DND-41 (cell line): ENCODE results near the gene OR6F1.

ENCODE experiments used
- ATAC-seq: fragments of 200-7000 bp; cut with Tn5 transposase; 3 replicates; pipeline ENCODE4 v1.9.1; 2021; ENCODE audit warnings: low read depth; ENCODE audit not compliant: insufficient read depth
- DNase-seq: peaks from one replicate; pipeline ENCODE4 v3.0.0-alpha.2; 2020
- H2AFZ ChIP-seq: 2 replicates; pipeline ENCODE4 v1.6.0; 2012; ENCODE audit warnings: low read depth, low read length
- H3K27ac ChIP-seq: 2 replicates; pipeline ENCODE4 v1.5.1; 2012; ENCODE audit warnings: low read length, inconsistent platforms
- H3K27me3 ChIP-seq: fragments of 200-600 bp; sonication (generic); 2 replicates; pipeline ENCODE4 v1.6.0; 2012; ENCODE audit warnings: low read length, mild to moderate bottlenecking, inconsistent platforms; ENCODE audit not compliant: insufficient read depth, poor library complexity
- H3K36me3 ChIP-seq: 2 replicates; pipeline ENCODE4 v1.5.1; 2012; ENCODE audit warnings: low read length, inconsistent platforms; ENCODE audit not compliant: insufficient read depth
- H3K4me1 ChIP-seq: 2 replicates; pipeline ENCODE4 v1.5.1; 2012; ENCODE audit warnings: mild to moderate bottlenecking, low read length; ENCODE audit not compliant: insufficient read depth
- H3K4me2 ChIP-seq: 2 replicates; pipeline ENCODE4 v1.6.0; 2012; ENCODE audit warnings: mild to moderate bottlenecking, moderate library complexity, low read length, inconsistent platforms; ENCODE audit not compliant: insufficient read depth
- H3K4me3 ChIP-seq, 2 experiments: fragments of 200-600 bp in 1 of 2; shearing (Covaris generic) in 1 of 2; 2 replicates each; pipeline ENCODE4 v1.5.1; 2012 to 2016; ENCODE audit warnings: inconsistent platforms in 2 of 2, low read length in 2 of 2, mild to moderate bottlenecking in 2 of 2, low read depth in 1 of 2, moderate library complexity in 1 of 2
- H3K79me2 ChIP-seq: 2 replicates; pipeline ENCODE4 v1.6.0; 2012; ENCODE audit warnings: low read length, inconsistent platforms; ENCODE audit not compliant: insufficient read depth
- H3K9ac ChIP-seq: 2 replicates; pipeline ENCODE4 v1.6.0; 2012; ENCODE audit warnings: low read depth, mild to moderate bottlenecking, inconsistent platforms, low read length, moderate library complexity
- H3K9me3 ChIP-seq: 2 replicates; pipeline ENCODE4 v1.5.1; 2012; ENCODE audit warnings: low read length, moderate library complexity, mild to moderate bottlenecking, inconsistent platforms; ENCODE audit not compliant: insufficient read depth, severe bottlenecking
- H4K20me1 ChIP-seq: 2 replicates; pipeline ENCODE4 v1.6.0; 2012; ENCODE audit warnings: low read length; ENCODE audit not compliant: insufficient read depth
- EZH2 ChIP-seq: IDR thresholded peaks from 3 replicates; pipeline ENCODE4 v1.6.1; 2012; ENCODE audit warnings: borderline replicate concordance, low read depth, mild to moderate bottlenecking, moderate library complexity, low read length, inconsistent platforms; ENCODE audit not compliant: severe bottlenecking
- TF ChIP-seq, protein P1 (sequence below): IDR thresholded peaks from 2 replicates; pipeline ENCODE4 v1.5.1; 2012; ENCODE audit warnings: borderline replicate concordance, low read length, moderate library complexity, mild to moderate bottlenecking; ENCODE audit not compliant: poor library complexity, severe bottlenecking; ENCODE audit errors: extremely low read depth

Gene OR6F1

DNA sequence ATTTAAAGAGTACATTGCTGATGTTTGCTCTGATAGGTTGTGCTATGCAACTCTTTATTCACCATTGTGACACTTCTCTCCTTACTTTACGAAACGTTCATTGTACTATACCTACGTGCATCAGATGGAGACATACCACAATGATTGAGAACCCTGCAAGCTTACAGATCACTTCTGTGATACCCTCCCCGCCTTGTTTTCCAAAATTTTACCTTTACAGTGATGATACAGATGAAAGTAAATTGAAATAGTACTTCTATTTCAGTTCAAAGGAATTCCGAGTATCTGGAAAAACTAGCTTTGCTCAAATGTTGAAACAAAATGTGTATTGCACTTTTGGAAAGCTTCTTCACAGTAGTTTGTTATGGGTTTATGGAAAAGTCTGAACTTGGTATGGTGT lies 25.3 kb upstream of the OR6F1 start:
- DNase-seq (no peak), ATAC-seq (no peak)
- no peak overlapping the region for H3K9ac ChIP-seq
- no peak overlapping the region for H2AFZ ChIP-seq
- H3K79me2 ChIP-seq: no peaks in the 10 kb centered on the region
- TF ChIP-seq, protein P1, sequence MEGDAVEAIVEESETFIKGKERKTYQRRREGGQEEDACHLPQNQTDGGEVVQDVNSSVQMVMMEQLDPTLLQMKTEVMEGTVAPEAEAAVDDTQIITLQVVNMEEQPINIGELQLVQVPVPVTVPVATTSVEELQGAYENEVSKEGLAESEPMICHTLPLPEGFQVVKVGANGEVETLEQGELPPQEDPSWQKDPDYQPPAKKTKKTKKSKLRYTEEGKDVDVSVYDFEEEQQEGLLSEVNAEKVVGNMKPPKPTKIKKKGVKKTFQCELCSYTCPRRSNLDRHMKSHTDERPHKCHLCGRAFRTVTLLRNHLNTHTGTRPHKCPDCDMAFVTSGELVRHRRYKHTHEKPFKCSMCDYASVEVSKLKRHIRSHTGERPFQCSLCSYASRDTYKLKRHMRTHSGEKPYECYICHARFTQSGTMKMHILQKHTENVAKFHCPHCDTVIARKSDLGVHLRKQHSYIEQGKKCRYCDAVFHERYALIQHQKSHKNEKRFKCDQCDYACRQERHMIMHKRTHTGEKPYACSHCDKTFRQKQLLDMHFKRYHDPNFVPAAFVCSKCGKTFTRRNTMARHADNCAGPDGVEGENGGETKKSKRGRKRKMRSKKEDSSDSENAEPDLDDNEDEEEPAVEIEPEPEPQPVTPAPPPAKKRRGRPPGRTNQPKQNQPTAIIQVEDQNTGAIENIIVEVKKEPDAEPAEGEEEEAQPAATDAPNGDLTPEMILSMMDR: no peak
- TF ChIP-seq EZH2: no peak
- no peaks in the 10 kb centered on the region for H4K20me1 ChIP-seq
- no peak overlapping the region for H3K27ac ChIP-seq
- no peaks in the 10 kb centered on the region for H3K27me3 ChIP-seq
- no peak overlapping the region for H3K4me3 ChIP-seq
- H3K36me3 ChIP-seq: no peaks in the 10 kb centered on the region
- no peak overlapping the region for H3K4me2 ChIP-seq
- no peaks in the 10 kb centered on the region for H3K9me3 ChIP-seq
- H3K4me1 ChIP-seq: no peaks in the 10 kb centered on the region

DNA sequence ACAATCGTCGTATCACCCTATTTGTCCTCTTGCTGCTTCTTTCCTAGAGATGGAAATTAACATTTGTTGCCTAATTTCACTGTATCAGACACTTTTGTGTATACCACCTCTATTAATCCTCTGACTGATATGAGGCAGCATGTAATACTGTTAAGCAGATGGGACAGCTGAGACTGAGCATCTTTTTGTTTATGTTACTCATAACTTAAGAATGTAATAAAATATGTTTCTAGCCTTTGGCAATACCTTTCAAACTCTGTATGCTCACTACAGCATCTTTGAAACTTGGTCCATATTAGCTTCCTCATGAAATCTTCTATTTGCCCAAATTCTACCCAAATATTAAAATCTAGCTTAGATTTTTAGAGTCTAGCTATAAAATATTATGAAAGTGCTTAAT lies 24.3 kb upstream of the OR6F1 start:
- ATAC-seq (no peak), DNase-seq (no peak)
- no peaks in the 10 kb centered on the region for H3K9me3 ChIP-seq
- H3K79me2 ChIP-seq: no peaks in the 10 kb centered on the region
- H2AFZ ChIP-seq: no peak overlapping the region
- H3K36me3 ChIP-seq: no peaks in the 10 kb centered on the region
- H3K27ac ChIP-seq: no peak overlapping the region
- TF ChIP-seq EZH2: no peak
- TF ChIP-seq, protein P1: no peak
- no peaks in the 10 kb centered on the region for H3K4me1 ChIP-seq
- H3K4me3 ChIP-seq: no peak overlapping the region
- no peak overlapping the region for H3K4me2 ChIP-seq
- no peaks in the 10 kb centered on the region for H4K20me1 ChIP-seq
- H3K9ac ChIP-seq: no peak overlapping the region
- no peaks in the 10 kb centered on the region for H3K27me3 ChIP-seq

DNA sequence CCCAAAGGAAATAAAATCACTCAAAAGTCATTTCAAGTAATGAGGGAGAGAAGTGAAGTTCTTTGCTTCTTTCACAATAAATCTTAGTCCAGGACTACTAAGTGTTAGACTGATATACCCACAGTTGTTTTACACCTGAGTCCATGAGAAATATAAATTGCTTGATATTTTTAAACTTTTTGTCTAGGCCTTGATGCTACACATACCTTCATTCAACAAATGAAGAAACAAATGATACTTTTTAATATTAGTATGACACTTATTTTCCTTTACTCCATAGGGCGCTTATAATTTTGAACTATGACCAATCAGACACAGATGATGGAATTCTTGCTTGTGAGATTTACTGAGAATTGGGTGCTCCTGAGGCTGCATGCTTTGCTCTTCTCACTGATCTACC lies 21.9 kb upstream of the OR6F1 start, which contains the start of gene OR14K1:
Gene OR14K1, plus strand, starts transcription at position 301 of the 400 bp plus-strand sequence. Its CDS starts 0 bp downstream, at position 301.
- no peaks in the 10 kb centered on the region for H3K27me3 ChIP-seq
- H3K4me1 ChIP-seq: no peaks in the 10 kb centered on the region
- DNase-seq: no peak
- H3K9me3 ChIP-seq: no peaks in the 10 kb centered on the region
- no peak within 1 kb of the TSS for H3K4me2 ChIP-seq
- no peaks in the 10 kb centered on the region for H3K79me2 ChIP-seq
- H2AFZ ChIP-seq: no peak within 1 kb of the TSS
- no peak within 1 kb of the TSS for H3K27ac ChIP-seq
- no peak for ATAC-seq
- H3K9ac ChIP-seq: no peak within 1 kb of the TSS
- H3K36me3 ChIP-seq: no peaks in the 10 kb centered on the region
- no peaks in the 10 kb centered on the region for H4K20me1 ChIP-seq
- no peak within 1 kb of the TSS for H3K4me3 ChIP-seq
- no peak for TF ChIP-seq EZH2
- TF ChIP-seq, protein P1: no peak

DNA sequence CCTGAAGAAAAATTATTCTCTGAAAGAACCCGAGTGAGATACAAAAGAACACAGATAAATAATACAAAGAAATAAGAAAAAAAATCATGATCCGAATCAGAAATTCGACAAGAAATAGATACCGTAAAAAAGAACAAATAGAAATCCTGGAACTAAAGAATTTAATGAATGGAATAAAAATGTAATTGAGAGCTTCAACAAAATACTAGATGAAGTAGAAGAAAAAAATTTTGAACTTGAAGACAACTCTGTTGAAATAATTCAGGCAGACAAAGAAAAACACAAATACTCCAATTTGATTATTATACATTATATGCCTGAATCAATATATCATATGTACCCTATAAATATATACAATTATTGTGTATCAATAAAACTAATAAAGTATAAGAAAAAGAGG lies 4.8 kb upstream of the OR6F1 start:
- no peaks in the 10 kb centered on the region for H3K27me3 ChIP-seq
- no peaks in the 10 kb centered on the region for H3K36me3 ChIP-seq
- no peak overlapping the region for H3K4me2 ChIP-seq
- H3K27ac ChIP-seq: no peak overlapping the region
- DNase-seq: no peak
- no peaks in the 10 kb centered on the region for H3K9me3 ChIP-seq
- no peaks in the 10 kb centered on the region for H3K79me2 ChIP-seq
- H4K20me1 ChIP-seq: no peaks in the 10 kb centered on the region
- no peak for ATAC-seq
- H3K4me3 ChIP-seq: no peak overlapping the region
- no peaks in the 10 kb centered on the region for H3K4me1 ChIP-seq
- TF ChIP-seq, protein P1: no peak
- no peak for TF ChIP-seq EZH2
- H2AFZ ChIP-seq: no peak overlapping the region
- no peak overlapping the region for H3K9ac ChIP-seq
